HG02798 (cell line): ENCODE measurements around the gene PNLIPRP1.

Source experiments
- ATAC-seq: cut with Tn5 transposase; IDR thresholded peaks from one replicate; pipeline ENCODE4 v1.9.1; 2021; ENCODE audit warnings: mild to moderate bottlenecking; ENCODE audit not compliant: unreplicated experiment, poor library complexity

PNLIPRP1 gene

DNA sequence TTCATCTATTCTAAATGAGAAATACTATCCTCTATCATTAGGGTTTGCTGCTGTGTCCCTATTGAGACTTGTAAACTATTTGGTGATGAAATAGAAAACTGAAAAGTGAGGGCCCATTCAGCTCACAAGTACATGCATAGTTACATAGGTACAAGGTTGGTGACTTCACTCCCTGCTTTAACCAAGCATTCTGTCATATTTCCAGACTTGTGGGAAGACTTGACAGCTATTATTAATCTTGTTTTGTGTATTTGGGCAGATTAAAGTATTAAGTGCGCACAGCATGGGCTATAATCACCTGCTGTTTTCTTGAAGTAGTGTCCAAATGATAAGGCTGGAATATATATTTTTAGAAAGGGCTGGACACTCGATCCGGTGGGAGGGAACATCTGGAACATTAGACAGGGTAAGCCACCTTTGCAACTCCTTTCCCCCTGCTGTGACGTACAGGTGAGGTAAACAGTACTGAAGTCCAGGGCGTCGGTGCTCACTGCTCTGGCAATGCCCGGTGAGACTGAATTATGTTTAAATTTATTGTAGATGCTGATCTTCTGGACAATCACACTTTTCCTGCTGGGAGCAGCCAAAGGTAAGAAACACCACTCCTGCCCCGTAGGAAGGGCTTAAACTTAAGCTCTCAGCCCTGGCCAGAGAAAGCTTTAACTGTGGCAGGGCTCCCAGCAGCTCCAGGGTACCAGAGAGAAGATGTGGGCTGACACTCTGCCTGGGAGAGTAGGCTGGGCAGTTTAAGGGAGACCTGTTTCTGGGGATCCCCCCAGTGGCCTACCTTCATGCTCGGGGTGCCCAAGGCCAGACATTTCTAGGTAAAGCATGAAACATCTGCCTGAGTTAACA lies at the start of gene PNLIPRP1:
Gene PNLIPRP1, plus strand, starts transcription at position 370 of the 855 bp plus-strand sequence. Its CDS starts 171 bp downstream, at position 541.
- no peak for ATAC-seq

DNA sequence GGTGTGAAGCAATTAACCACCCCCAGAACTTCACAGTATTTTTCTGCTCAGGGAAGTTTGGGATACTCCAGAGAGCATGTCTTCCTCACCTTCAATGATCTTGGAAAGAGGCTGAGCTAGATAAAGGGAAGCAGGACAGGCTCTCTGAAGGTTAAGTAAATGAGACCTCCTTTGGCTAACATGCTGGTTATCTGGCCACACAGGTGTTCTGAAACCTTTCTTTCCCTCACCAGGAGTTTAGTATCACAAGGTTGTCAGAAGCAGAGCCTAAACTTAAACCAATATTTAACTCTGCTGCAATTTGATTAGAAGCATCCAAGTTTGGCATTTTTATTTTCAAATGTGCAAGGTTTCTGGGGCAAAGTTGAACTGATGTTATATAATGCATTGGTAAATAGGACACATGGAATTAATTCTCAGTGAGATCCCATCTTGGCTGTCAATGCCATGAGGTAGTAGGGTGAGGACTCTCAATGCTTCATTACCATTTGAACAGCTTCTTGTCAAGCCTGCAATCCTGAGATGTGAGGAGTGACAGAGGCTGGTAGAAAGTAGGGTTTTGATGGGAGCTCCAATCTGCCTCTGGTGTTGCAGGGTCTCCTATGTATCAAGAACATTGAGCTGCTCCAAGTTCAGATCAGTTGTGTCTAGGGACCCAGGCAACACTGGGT lies 48.6 kb upstream of the PNLIPRP1 start:
- ATAC-seq = no peak

- ATAC-seq = no peak
Observed at GRCh38 chr10:116545122-116545521, 45.6 kb upstream of the PNLIPRP1 start.

DNA sequence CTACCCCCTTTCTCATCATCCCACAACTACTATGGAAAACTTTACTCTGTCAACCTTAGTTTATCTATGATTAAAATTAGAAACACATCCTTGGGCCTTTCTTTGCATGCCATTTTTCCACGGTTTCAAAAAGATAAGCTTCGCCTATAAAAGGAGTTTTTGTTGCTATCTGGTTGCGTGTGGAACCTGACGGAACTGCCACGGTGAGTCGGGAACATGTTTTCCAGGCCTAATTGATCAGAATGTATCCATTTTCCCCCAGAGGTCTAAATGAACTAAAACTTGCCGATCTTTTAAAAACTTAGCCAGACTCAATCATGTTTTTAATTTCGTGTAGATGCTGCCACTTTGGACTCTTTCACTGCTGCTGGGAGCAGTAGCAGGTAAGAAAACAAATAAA lies 45.0 kb upstream of the PNLIPRP1 start, which contains the start of gene PNLIP:
Gene PNLIP, plus strand, starts transcription at position 176 of the 400 bp plus-strand sequence. Its CDS starts 162 bp downstream, at position 338.
- no peak for ATAC-seq

DNA sequence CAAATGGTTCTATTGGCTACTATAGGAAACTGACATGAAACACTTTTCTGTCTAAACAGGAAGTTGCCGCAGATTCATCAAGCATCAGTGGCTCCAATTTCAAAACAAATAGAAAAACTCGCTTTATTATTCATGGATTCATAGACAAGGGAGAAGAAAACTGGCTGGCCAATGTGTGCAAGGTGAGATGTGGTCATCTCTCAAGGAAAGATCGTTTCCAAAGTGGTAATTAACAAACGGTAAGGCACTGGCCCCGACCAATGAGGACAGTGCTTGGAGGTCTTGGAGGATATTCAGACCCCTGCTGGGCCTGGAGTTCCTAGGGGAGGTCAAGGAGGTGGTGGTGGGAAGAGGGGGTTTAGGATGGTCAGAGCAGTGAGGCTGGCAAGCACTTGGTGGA lies 42.5 kb upstream of the PNLIPRP1 start:
- ATAC-seq = no peak

- no peak for ATAC-seq
Observed at GRCh38 chr10:116553378-116553980, 37.3 kb upstream of the PNLIPRP1 start.

DNA sequence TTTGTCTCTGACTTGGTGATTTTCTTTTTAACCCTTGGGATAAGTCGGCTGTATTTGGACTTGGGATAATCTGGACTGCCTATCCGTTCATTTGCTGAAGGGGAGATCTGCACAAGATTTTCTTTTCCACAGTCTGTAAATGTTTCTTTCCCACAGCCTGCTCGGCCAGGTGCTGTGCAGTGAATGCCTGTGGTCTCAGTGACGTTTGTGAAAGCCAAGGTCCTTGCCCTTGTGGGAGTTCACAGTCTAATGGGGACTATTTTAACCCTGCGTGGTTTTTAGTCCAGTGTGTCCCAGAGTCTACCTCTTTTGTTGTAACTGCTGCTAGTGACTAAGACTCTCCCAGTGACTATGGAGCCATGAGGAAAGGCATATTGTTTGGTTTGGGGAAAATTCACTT lies 36.1 kb upstream of the PNLIPRP1 start:
- no peak for ATAC-seq

GRCh38 chr10:116555880-116556279 lies 34.9 kb upstream of the PNLIPRP1 start:
- no peak for ATAC-seq

GRCh38 chr10:116557305-116557880 lies 33.4 kb upstream of the PNLIPRP1 start:
- ATAC-seq = no peak

- no peak for ATAC-seq
Observed at GRCh38 chr10:116565534-116565933, 25.2 kb upstream of the PNLIPRP1 start.

GRCh38 chr10:116566932-116567331 lies 23.8 kb upstream of the PNLIPRP1 start:
- ATAC-seq = no peak

- ATAC-seq = no peak
Observed at GRCh38 chr10:116567335-116567734, 23.4 kb upstream of the PNLIPRP1 start.

- no peak for ATAC-seq
Observed at GRCh38 chr10:116574797-116575196, 16.0 kb upstream of the PNLIPRP1 start.

GRCh38 chr10:116587878-116588591 lies 2.7 kb upstream of the PNLIPRP1 start:
- no peak for ATAC-seq

DNA sequence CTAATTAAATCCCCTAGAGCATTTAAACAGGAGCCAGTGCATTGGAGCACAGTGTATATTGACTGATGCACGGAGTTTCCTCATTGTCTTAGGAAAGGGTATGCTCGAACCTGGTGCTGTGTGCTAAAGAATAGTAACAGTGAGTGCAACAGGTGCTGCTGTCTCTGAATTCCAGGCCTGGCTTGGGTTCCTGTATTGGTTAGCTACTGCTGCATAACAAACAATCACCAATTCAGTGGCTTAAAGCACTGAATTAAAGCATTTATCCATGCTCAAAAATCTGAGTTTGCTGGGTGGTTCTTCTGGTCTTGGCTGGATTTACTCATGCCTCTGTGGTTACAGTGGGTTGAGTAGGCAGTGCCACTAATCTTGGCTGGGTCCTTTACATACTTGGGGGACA lies 1.8 kb upstream of the PNLIPRP1 start:
- ATAC-seq = no peak

DNA sequence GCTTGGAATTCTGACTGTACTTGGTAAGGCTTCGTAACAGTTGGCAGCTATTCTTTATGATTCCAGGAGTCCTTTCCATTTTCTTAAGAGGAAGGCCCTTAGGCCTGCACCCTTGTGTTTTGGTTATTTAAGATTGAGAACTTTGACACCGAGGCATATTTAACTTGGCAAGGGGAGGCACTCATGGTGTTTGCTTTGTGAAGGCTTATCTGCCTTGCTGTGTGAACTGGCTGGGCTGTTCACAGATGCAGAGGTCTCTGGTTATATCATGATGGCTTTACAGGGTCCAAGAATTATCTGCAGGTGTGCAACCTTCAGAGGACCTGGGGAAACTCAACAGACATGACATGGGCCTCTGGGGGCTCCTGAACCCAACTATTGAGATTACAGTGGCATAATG lies 833 bp upstream of the PNLIPRP1 start:
- ATAC-seq = no peak

GRCh38 chr10:116593139-116593740 lies 2.5 kb downstream of the PNLIPRP1 start:
- ATAC-seq = no peak

- ATAC-seq = no peak
Observed at GRCh38 chr10:116594525-116595035, 3.8 kb downstream of the PNLIPRP1 start.

- no peak for ATAC-seq
Observed at GRCh38 chr10:116596062-116596461, 5.3 kb downstream of the PNLIPRP1 start.
